ENCODE measurements around the gene FAP.

GRCh38 chr2:162230761-162231160 lies 12.5 kb downstream of the FAP start:
- TF ChIP-seq FOXA3 (CRISPR knock-in tag; conservative IDR thresholded peaks at IDR 0.05 in 1 of 2, IDR thresholded peaks at IDR 0.05 in 1 of 2), result no peak
- no peak for TF ChIP-seq HBP1 (CRISPR knock-in tag; IDR thresholded peaks at IDR 0.05)
- no peak for TF ChIP-seq SRF (CRISPR knock-in tag; IDR thresholded peaks at IDR 0.05)
- TF ChIP-seq CTCF (IDR thresholded peaks at IDR 0.05 in 2 of 3, conservative IDR thresholded peaks at IDR 0.05 in 1 of 3; ENCODE audit: insufficient read depth in 2 of 3, low read depth in 1 of 3, low read length in 3 of 3), result no peak
- no peak for TF ChIP-seq ZNF184 (CRISPR knock-in tag; IDR thresholded peaks at IDR 0.05)
- no peak for TF ChIP-seq TFAP4 (CRISPR knock-in tag; IDR thresholded peaks at IDR 0.05; ENCODE audit: borderline replicate concordance)
- no peak for TF ChIP-seq ZBTB11 (CRISPR knock-in tag; IDR thresholded peaks at IDR 0.05)
- no peak for TF ChIP-seq FOXJ2 (tag; IDR thresholded peaks at IDR 0.05)

Data from K562 (cell line).